H1 (cell line): ENCODE results near the gene TOMM40. TPM values are rescaled to one million over a fixed set of nuclear protein-coding genes. Genes with fewer than 3 reads are reported as not detected.

Experiments used
- CTCF ChIA-PET: fragments of 300-600 bp; sonication (Branson Sonifier 250); formaldehyde crosslinking; loops from one replicate; lab custom pipeline; 2021; ENCODE audit not compliant: partially characterized antibody; lab: Charles Lee
- POLR2A ChIA-PET: fragments of 300-600 bp; sonication (Branson Sonifier 250); formaldehyde crosslinking; loops from one replicate; lab custom pipeline; 2021; ENCODE audit warnings: inconsistent platforms; ENCODE audit not compliant: partially characterized antibody; lab: Charles Lee
- DNase-seq, 2 experiments: peaks; one replicate each; pipeline versions ENCODE4 v3.0.0 to v3.0.0-alpha.2; 2010 to 2022; ENCODE audit warnings: low spot score in 2 of 2, low read depth in 1 of 2, mixed read lengths in 1 of 2
- FAIRE-seq: peaks from 2 replicates; lab custom pipeline; 2011; peaks lifted over from hg19 to GRCh38; lab: Jason Lieb, UNC
- H2AFZ ChIP-seq: 2 replicates; pipeline ENCODE4 v1.8.1; 2012; ENCODE audit warnings: low read length, inconsistent platforms
- H2AK5ac ChIP-seq: 2 replicates; pipeline ENCODE4 v1.6.1; 2013; ENCODE audit warnings: low read depth, low read length
- H2BK120ac ChIP-seq: replicated peaks from 2 replicates; pipeline ENCODE3; 2013; ENCODE audit warnings: low read depth, low read length, inconsistent platforms
- H2BK12ac ChIP-seq: 2 replicates; pipeline ENCODE4 v1.6.1; 2013; ENCODE audit warnings: low read depth, low read length
- H2BK15ac ChIP-seq: 2 replicates; pipeline ENCODE4 v1.6.1; 2013; ENCODE audit warnings: low read length
- H2BK20ac ChIP-seq: 2 replicates; pipeline ENCODE4 v1.6.1; 2013; ENCODE audit warnings: low read length
- H2BK5ac ChIP-seq: 2 replicates; pipeline ENCODE4 v1.6.1; 2013; ENCODE audit warnings: low read depth, low read length
- H3K14ac ChIP-seq: 2 replicates; pipeline ENCODE4 v1.6.1; 2013; ENCODE audit warnings: inconsistent platforms; ENCODE audit not compliant: insufficient read length
- H3K18ac ChIP-seq: 2 replicates; pipeline ENCODE4 v1.6.1; 2013; ENCODE audit warnings: low read length; ENCODE audit errors: extremely low read depth
- H3K23ac ChIP-seq: 2 replicates; pipeline ENCODE4 v1.6.1; 2013; ENCODE audit warnings: inconsistent platforms; ENCODE audit not compliant: insufficient read length
- H3K23me2 ChIP-seq: 2 replicates; pipeline ENCODE4 v1.6.1; 2013; ENCODE audit warnings: low read depth, low read length
- H3K27ac ChIP-seq: 2 replicates; pipeline ENCODE4 v1.6.1; 2011; ENCODE audit warnings: low read depth, low read length, inconsistent platforms
- H3K27me3 ChIP-seq, 4 experiments: replicated peaks in 1 of 4; 1 replicate in 1 of 4; 2 replicates in 3 of 4; pipeline versions ENCODE4 v1.6.1 to v1.8.1; 2011 to 2013; ENCODE audit warnings: low read length in 3 of 4, mild to moderate bottlenecking in 3 of 4, inconsistent platforms in 2 of 4, mixed read lengths in 2 of 4, moderate library complexity in 1 of 4; ENCODE audit not compliant: control insufficient read depth in 3 of 4, insufficient read depth in 3 of 4; ENCODE audit errors: extremely low read depth in 1 of 4
- H3K36me3 ChIP-seq, 4 experiments: 2 replicates each; pipeline versions ENCODE4 v1.6.1 to v1.8.1; 2011 to 2013; ENCODE audit warnings: mild to moderate bottlenecking in 4 of 4, low read length in 3 of 4, moderate library complexity in 2 of 4, control low read depth in 1 of 4, inconsistent platforms in 1 of 4; ENCODE audit not compliant: insufficient read depth in 4 of 4, control insufficient read depth in 2 of 4
- H3K4ac ChIP-seq: replicated peaks from 2 replicates; pipeline ENCODE3; 2013; ENCODE audit warnings: low read length, low read depth, mixed read lengths, inconsistent platforms; ENCODE audit not compliant: insufficient read length
- H3K4me1 ChIP-seq, 4 experiments: replicated peaks in 1 of 4; 1 replicate in 1 of 4; 2 replicates in 3 of 4; pipeline versions ENCODE4 v1.6.1 to v1.8.1; 2011 to 2013; ENCODE audit warnings: low read length in 3 of 4, inconsistent platforms in 2 of 4, mixed read lengths in 1 of 4; ENCODE audit not compliant: insufficient read depth in 4 of 4, control insufficient read depth in 3 of 4
- H3K4me2 ChIP-seq, 2 experiments: 2 replicates each; pipeline versions ENCODE4 v1.6.1 to v1.8.1; 2011 to 2013; ENCODE audit warnings: low read depth in 2 of 2, low read length in 2 of 2, control low read depth in 1 of 2, inconsistent platforms in 1 of 2, mild to moderate bottlenecking in 1 of 2; ENCODE audit not compliant: insufficient read depth in 1 of 2
- H3K4me3 ChIP-seq, 4 experiments: fragments of 200-600, 300-600 bp in 1 of 4; sonication (generic), shearing (Covaris generic), sonication (Bioruptor Twin) in 1 of 4; 2 replicates each; pipeline versions ENCODE4 v1.5.1 to v1.8.1; 2011 to 2016; ENCODE audit warnings: low read length in 4 of 4, low read depth in 3 of 4, control low read depth in 2 of 4, inconsistent platforms in 2 of 4, mild to moderate bottlenecking in 2 of 4, mixed read lengths in 1 of 4, moderate library complexity in 1 of 4; ENCODE audit not compliant: insufficient read depth in 2 of 4; ENCODE audit errors: extremely low read depth in 1 of 4
- H3K56ac ChIP-seq: replicated peaks from 2 replicates; pipeline ENCODE3; 2013; ENCODE audit warnings: low read depth, mild to moderate bottlenecking, mixed read lengths, low read length, inconsistent platforms; ENCODE audit not compliant: insufficient read length
- H3K79me1 ChIP-seq: 2 replicates; pipeline ENCODE4 v1.6.1; 2013; ENCODE audit warnings: low read depth, low read length, control low read depth
- H3K79me2 ChIP-seq, 2 experiments: 2 replicates each; pipeline versions ENCODE4 v1.6.1 to v1.8.1; 2012 to 2013; ENCODE audit warnings: low read length in 2 of 2, mild to moderate bottlenecking in 2 of 2, inconsistent platforms in 1 of 2; ENCODE audit not compliant: insufficient read depth in 2 of 2, control insufficient read depth in 1 of 2
- H3K9ac ChIP-seq, 4 experiments: replicated peaks in 1 of 4; 1 replicate in 1 of 4; 2 replicates in 3 of 4; pipeline versions ENCODE4 v1.6.1 to v1.8.1; 2011 to 2013; ENCODE audit warnings: low read depth in 3 of 4, low read length in 3 of 4, control low read depth in 2 of 4, mild to moderate bottlenecking in 2 of 4, moderate library complexity in 2 of 4, inconsistent platforms in 1 of 4; ENCODE audit errors: extremely low read depth in 1 of 4
- H3K9me3 ChIP-seq, 2 experiments: 2 replicates each; pipeline versions ENCODE4 v1.6.1 to v1.8.1; 2012 to 2013; ENCODE audit warnings: mild to moderate bottlenecking in 2 of 2, moderate library complexity in 2 of 2, control low read depth in 1 of 2, inconsistent platforms in 1 of 2, low read depth in 1 of 2, low read length in 1 of 2, mixed read lengths in 1 of 2; ENCODE audit not compliant: insufficient read depth in 2 of 2
- H4K20me1 ChIP-seq, 2 experiments: replicated peaks in 1 of 2; 2 replicates each; pipeline versions ENCODE3 to v1.8.1; 2011 to 2013; ENCODE audit warnings: inconsistent platforms in 2 of 2, low read length in 2 of 2, mild to moderate bottlenecking in 1 of 2; ENCODE audit not compliant: insufficient read depth in 2 of 2, control insufficient read depth in 1 of 2
- H4K5ac ChIP-seq: 2 replicates; pipeline ENCODE4 v1.6.1; 2013; ENCODE audit warnings: low read length, low read depth, mixed read lengths, inconsistent platforms; ENCODE audit not compliant: insufficient read length
- H4K8ac ChIP-seq: 2 replicates; pipeline ENCODE4 v1.8.0; 2013; ENCODE audit warnings: mild to moderate bottlenecking, moderate library complexity, low read length, inconsistent platforms; ENCODE audit not compliant: insufficient read depth; ENCODE audit errors: extremely low read depth
- H4K91ac ChIP-seq: replicated peaks from 2 replicates; pipeline ENCODE3; 2013; ENCODE audit warnings: low read length, mixed read lengths, inconsistent platforms; ENCODE audit not compliant: insufficient read length
- KDM5A ChIP-seq: fragments of 200-600 bp; IDR thresholded peaks from 2 replicates; pipeline ENCODE4 v1.7.1; 2012; ENCODE audit warnings: mild to moderate bottlenecking, low read length, inconsistent platforms, mixed read lengths
- USF2 ChIP-seq: IDR thresholded peaks from 2 replicates; pipeline ENCODE4 v1.6.1; 2011; ENCODE audit warnings: low read length, improper control_type of control experiment
- YY1 ChIP-seq: IDR thresholded peaks from 2 replicates; pipeline ENCODE4 v1.6.1; 2011; ENCODE audit warnings: low read depth, mild to moderate bottlenecking, low read length
- WGBS, 2 experiments: shearing (Covaris generic) in 1 of 2; methylation state at CpG; one replicate each; pipeline versions ENCODE4 v1.1.6 to v1.1.7; 2013 to 2015; ENCODE audit warnings: low lambda C conversion rate in 2 of 2, mixed read lengths in 2 of 2, inconsistent platforms in 1 of 2, low coverage in 1 of 2, missing lambda C conversion rate in 1 of 2; ENCODE audit not compliant: insufficient replicate concordance in 2 of 2, insufficient coverage in 1 of 2, insufficient read length in 1 of 2; ENCODE audit errors: extremely low coverage in 1 of 2, missing lambda C conversion rate in 1 of 2; 5-methylcytosine and 5-hydroxymethylcytosine counted together
- polyA plus RNA-seq, 7 experiments: library from polyadenylated mRNA; depleted of rRNA in 3 of 7; stranded (reverse) in 5 of 7; unstranded in 2 of 7; fragments of >200 nt in 5 of 7; fragments of 200-250 nt in 2 of 7; gene quantifications; 1 replicate in 5 of 7; 2 replicates in 1 of 7; 4 replicates in 1 of 7; pipeline versions ENCODE4 v1.2.1 to v1.2.3, GENCODE V29; 2011 to 2013; ENCODE audit warnings: missing spikeins in 2 of 7, mixed read lengths in 2 of 7
- total RNA-seq: library from RNA; stranded (reverse); fragmentation: NEBNext Ultra II Directional; extraction: Animal tissue kit (Norgen Biotek cat#: 25700); gene quantifications from 2 replicates; pipeline ENCODE4 v1.2.1, GENCODE V29; 2021

Gene TOMM40
- total and polyA plus RNA-seq, 2 of the 8 experiments (the other 6 are each of a cell fraction or from before 2014, with no cell fraction given) = 154 to 179 TPM

DNA sequence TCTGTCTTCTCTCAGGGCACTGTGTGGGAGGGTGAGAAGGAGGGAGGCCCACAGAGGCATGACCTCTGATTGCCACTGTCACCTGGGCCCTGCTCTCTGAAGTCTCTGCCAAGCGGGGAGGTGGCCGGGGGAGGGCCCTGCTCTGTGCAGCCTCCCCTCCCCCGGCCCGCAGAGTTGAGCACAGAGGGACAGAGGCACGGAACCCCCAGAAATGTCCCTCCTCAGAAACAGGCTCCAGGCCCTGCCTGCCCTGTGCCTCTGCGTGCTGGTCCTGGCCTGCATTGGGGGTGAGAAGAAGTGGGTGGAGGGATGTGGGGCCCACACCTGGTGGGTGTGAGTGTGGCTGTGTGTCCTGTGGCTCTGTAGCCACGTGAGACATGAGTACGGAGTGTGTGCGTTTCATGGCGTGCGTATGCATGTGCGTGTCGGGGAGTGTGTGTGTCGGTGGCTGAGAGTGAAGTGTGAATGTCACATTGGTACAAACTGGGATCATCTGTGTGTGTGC, 51.1 kb downstream of the TOMM40 start, which contains the start of gene APOC4:
APOC4 (plus strand) TSS at position 171 of the 505 bp plus-strand sequence; CDS start at position 212, 41 bp downstream.
- H3K79me1 ChIP-seq = no peaks in the 10 kb centered on the region
- H3K23me2 ChIP-seq = no peaks in the 10 kb centered on the region
- no peak within 1 kb of the TSS for H2BK15ac ChIP-seq
- H3K18ac ChIP-seq = no peak within 1 kb of the TSS
- no peaks in the 10 kb centered on the region for H3K79me2 ChIP-seq
- no peaks in the 10 kb centered on the region for H3K9me3 ChIP-seq
- ChIA-PET POLR2A (interaction anchor here (0.6 kb wide), 1 partner anchor 16 kb away, joined by 3 read pairs; no protein-coding TSS in a partner anchor), CTCF (interaction anchor here (1.0 kb wide), 1 partner anchor 33 kb away, joined by 6 read pairs; no protein-coding TSS in a partner anchor)
- H4K91ac ChIP-seq = no peak within 1 kb of the TSS
- H3K27ac ChIP-seq = no peak within 1 kb of the TSS
- no peaks in the 10 kb centered on the region for H3K4me1 ChIP-seq
- no peak within 1 kb of the TSS for H2BK120ac ChIP-seq
- H3K9ac ChIP-seq = no peak within 1 kb of the TSS
- no peak within 1 kb of the TSS for H2BK20ac ChIP-seq
- H4K20me1 ChIP-seq = no peaks in the 10 kb centered on the region
- no peaks in the 10 kb centered on the region for H3K36me3 ChIP-seq
- no peak within 1 kb of the TSS for H4K5ac ChIP-seq
- H3K4me3 ChIP-seq = no peak within 1 kb of the TSS
- H3K4ac ChIP-seq = peak within 1 kb of the TSS; percentile 1
- no peak within 1 kb of the TSS for H3K14ac ChIP-seq
- WGBS, 2 experiments = 92% methylated on average over 11 of the region's 14 CpGs; no CpG with 5 or more reads in 1 of the 2 experiments
- DNase-seq (no peak), FAIRE-seq (no peak)
- H2AK5ac ChIP-seq = 0 out of 2 replicates have a peak within 1 kb of the TSS, but pooled peaks have one; percentile 7
- peak within 1 kb of the TSS; percentile 63; the same call in 1 of the 2 replicates for H2BK12ac ChIP-seq
- H3K27me3 ChIP-seq = no peaks in the 10 kb centered on the region
- no peak within 1 kb of the TSS for H4K8ac ChIP-seq
- H3K56ac ChIP-seq = no peak within 1 kb of the TSS
- no peak within 1 kb of the TSS for H3K23ac ChIP-seq
- no peak within 1 kb of the TSS for H2AFZ ChIP-seq
- no peak within 1 kb of the TSS for H3K4me2 ChIP-seq
- peak within 1 kb of the TSS; percentile 39; the same call in 1 of the 2 replicates for H2BK5ac ChIP-seq
- TF ChIP-seq YY1 (no peak), KDM5A (no peak), USF2 (no peak)
